OCI-LY1 (cell line): Measurements from ENCODE around the gene RFC1.

Experiments
- CTCF ChIP-seq: fragments of 200-600 bp; sonication (generic), shearing (Covaris generic); IDR thresholded peaks from 2 replicates; pipeline ENCODE4 v1.5.1; 2017; ENCODE audit warnings: mild to moderate bottlenecking, antibody characterized with exemption, low read length, moderate library complexity, mixed read lengths
- EZH2 ChIP-seq: fragments of 200-600 bp; sonication (generic), shearing (Covaris generic); IDR thresholded peaks from 2 replicates; pipeline ENCODE4 v1.8.0; 2017; ENCODE audit warnings: borderline replicate concordance, mixed run types, mild to moderate bottlenecking, antibody characterized with exemption, low read length, moderate library complexity, mixed read lengths

- no peak for TF ChIP-seq CTCF
- no peak for TF ChIP-seq EZH2
Measured at GRCh38 chr4:39348371-39349315, 17.5 kb downstream of the RFC1 start.
